ENCODE measurements around the gene CDYL. TPM values are rescaled to one million over a fixed set of nuclear protein-coding genes. Genes with fewer than 3 reads are reported as not detected.

CDYL gene
- total and polyA plus RNA-seq, 2 of the 4 experiments (the other 2 are of a cell fraction) = 14.2 to 92.1 TPM

- dilution Hi-C loops (cut with HindIII; ENCODE audit: low sequenced_read_pairs, unreplicated experiment) = no loop called here
- no peak overlapping the region for H4K8ac ChIP-seq (ENCODE audit: low read depth in 2 of 2, low read length in 2 of 2)
- in situ Hi-C loops (cut with MboI; ENCODE audit: low sequenced_read_pairs) = no loop called here
- no peak overlapping the region for H2AFZ ChIP-seq (replicated peaks; ENCODE audit: low read length, poor library complexity)
- ATAC-seq (ENCODE audit: low read depth) (no peak), DNase-seq (no peak)
- H4K20me1 ChIP-seq (ENCODE audit: insufficient read depth, low read length) = peaks cover 28% of the 10 kb centered on the region
- H4K91ac ChIP-seq (ENCODE audit: insufficient read depth, low read depth, low read length) = no peak overlapping the region
- ChIA-PET CTCF (no interaction called here), POLR2A (ENCODE audit: unreplicated experiment) (interaction anchor here (1.0 kb wide), 1 partner anchor 133 kb away, joined by 17 read pairs; no protein-coding TSS in a partner anchor)
- H3K79me1 ChIP-seq (ENCODE audit: low read depth in 1 of 2, low read length in 2 of 2) = peaks cover 8 to 56% of the 10 kb centered on the region in 2 experiments; a peak in 3 of 4 replicates
- no peak overlapping the region for H2BK120ac ChIP-seq (ENCODE audit: low read depth, low read length)
- H2BK20ac ChIP-seq (ENCODE audit: low read depth, low read length) = no peak overlapping the region
- H3K36me3 ChIP-seq (ENCODE audit: control insufficient read depth, insufficient read depth, low read length) = peaks cover 22% of the 10 kb centered on the region; the same call in 1 of the 2 replicates
- no peak overlapping the region for H3K9ac ChIP-seq (ENCODE audit: low read depth, low read length)
- H3K9me1 ChIP-seq (ENCODE audit: insufficient read depth, low read length) = peaks cover 13% of the 10 kb centered on the region
- H2AK5ac ChIP-seq (ENCODE audit: low read depth, low read length) = no peak overlapping the region
- BruUV-seq (replicated peaks) = no TSS peak
- H4K5ac ChIP-seq (ENCODE audit: low read depth, low read length) = no peak overlapping the region
- no peak overlapping the region for H3K4ac ChIP-seq (ENCODE audit: low read depth, low read length)
- no peak overlapping the region for H3K4me3 ChIP-seq (ENCODE audit: insufficient read depth, low read depth, low read length)
- no peak overlapping the region for H2BK15ac ChIP-seq (ENCODE audit: low read depth, low read length)
- WGBS, 2 experiments (ENCODE audit: extremely low coverage in 2 of 2, insufficient read length in 1 of 2) = 97% methylated on average over 12 of the region's 20 CpGs; no CpG with 5 or more reads in 1 of the 2 experiments
- no peak overlapping the region for H3K27ac ChIP-seq (ENCODE audit: insufficient read depth, low read length)
- no peak overlapping the region for H2AK9ac ChIP-seq (replicated peaks; ENCODE audit: low read depth, low read length, poor library complexity)
- H3K27me3 ChIP-seq (ENCODE audit: control insufficient read depth, insufficient read depth, low read length) = no peaks in the 10 kb centered on the region
- no peak overlapping the region for H3K4me2 ChIP-seq (ENCODE audit: low read depth, low read length)
- H2BK5ac ChIP-seq (ENCODE audit: low read depth, low read length, poor library complexity, severe bottlenecking) = no peak overlapping the region
- intact Hi-C loops (cut with micrococcal nuclease) = no loop called here
- no peak overlapping the region for H3K18ac ChIP-seq (ENCODE audit: low read depth, low read length)
- no peaks in the 10 kb centered on the region for H3K4me1 ChIP-seq (ENCODE audit: control insufficient read depth, insufficient read depth, low read length)
- H3K9me3 ChIP-seq (ENCODE audit: control insufficient read depth, insufficient read depth, low read length) = no peaks in the 10 kb centered on the region
- H3K56ac ChIP-seq (ENCODE audit: extremely low read depth, insufficient read depth, low read length) = no peak overlapping the region
- H3K23ac ChIP-seq (ENCODE audit: low read depth, low read length) = no peak overlapping the region
- no peak overlapping the region for H3K14ac ChIP-seq (replicated peaks; ENCODE audit: low read depth, low read length)
- TF ChIP-seq, protein P1, sequence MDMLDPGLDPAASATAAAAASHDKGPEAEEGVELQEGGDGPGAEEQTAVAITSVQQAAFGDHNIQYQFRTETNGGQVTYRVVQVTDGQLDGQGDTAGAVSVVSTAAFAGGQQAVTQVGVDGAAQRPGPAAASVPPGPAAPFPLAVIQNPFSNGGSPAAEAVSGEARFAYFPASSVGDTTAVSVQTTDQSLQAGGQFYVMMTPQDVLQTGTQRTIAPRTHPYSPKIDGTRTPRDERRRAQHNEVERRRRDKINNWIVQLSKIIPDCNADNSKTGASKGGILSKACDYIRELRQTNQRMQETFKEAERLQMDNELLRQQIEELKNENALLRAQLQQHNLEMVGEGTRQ (IDR thresholded peaks at IDR 0.05; ENCODE audit: low read depth, low read length) = no peak
- no peak for TF ChIP-seq RFX5 (IDR thresholded peaks at IDR 0.05; ENCODE audit: low read depth, low read length)
- TF ChIP-seq, protein P2, sequence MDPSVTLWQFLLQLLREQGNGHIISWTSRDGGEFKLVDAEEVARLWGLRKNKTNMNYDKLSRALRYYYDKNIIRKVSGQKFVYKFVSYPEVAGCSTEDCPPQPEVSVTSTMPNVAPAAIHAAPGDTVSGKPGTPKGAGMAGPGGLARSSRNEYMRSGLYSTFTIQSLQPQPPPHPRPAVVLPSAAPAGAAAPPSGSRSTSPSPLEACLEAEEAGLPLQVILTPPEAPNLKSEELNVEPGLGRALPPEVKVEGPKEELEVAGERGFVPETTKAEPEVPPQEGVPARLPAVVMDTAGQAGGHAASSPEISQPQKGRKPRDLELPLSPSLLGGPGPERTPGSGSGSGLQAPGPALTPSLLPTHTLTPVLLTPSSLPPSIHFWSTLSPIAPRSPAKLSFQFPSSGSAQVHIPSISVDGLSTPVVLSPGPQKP (IDR thresholded peaks at IDR 0.05; ENCODE audit: borderline replicate concordance, low read depth, low read length) = no peak
- no peak for TF ChIP-seq SMC3 (IDR thresholded peaks at IDR 0.05; ENCODE audit: low read depth, low read length)
- TF ChIP-seq RAD21 (IDR thresholded peaks at IDR 0.05; ENCODE audit: low read length) = no peak
- no peak for TF ChIP-seq BHLHE40 (IDR thresholded peaks at IDR 0.05; ENCODE audit: low read depth, low read length)
- TF ChIP-seq RCOR1 (IDR thresholded peaks at IDR 0.05; ENCODE audit: insufficient replicate concordance, low read length) = no peak
- no peak for TF ChIP-seq MXI1 (IDR thresholded peaks at IDR 0.05; ENCODE audit: borderline replicate concordance, low read depth, low read length)
- no peak for TF ChIP-seq CEBPB (IDR thresholded peaks at IDR 0.05; ENCODE audit: low read depth, low read length)
- no peak for TF ChIP-seq POLR2A (IDR thresholded peaks at IDR 0.05; ENCODE audit: low read depth, low read length)
- TF ChIP-seq, protein P3, sequence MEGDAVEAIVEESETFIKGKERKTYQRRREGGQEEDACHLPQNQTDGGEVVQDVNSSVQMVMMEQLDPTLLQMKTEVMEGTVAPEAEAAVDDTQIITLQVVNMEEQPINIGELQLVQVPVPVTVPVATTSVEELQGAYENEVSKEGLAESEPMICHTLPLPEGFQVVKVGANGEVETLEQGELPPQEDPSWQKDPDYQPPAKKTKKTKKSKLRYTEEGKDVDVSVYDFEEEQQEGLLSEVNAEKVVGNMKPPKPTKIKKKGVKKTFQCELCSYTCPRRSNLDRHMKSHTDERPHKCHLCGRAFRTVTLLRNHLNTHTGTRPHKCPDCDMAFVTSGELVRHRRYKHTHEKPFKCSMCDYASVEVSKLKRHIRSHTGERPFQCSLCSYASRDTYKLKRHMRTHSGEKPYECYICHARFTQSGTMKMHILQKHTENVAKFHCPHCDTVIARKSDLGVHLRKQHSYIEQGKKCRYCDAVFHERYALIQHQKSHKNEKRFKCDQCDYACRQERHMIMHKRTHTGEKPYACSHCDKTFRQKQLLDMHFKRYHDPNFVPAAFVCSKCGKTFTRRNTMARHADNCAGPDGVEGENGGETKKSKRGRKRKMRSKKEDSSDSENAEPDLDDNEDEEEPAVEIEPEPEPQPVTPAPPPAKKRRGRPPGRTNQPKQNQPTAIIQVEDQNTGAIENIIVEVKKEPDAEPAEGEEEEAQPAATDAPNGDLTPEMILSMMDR (conservative IDR thresholded peaks at IDR 0.05; ENCODE audit: low read depth, low read length) = no peak
- no peak for TF ChIP-seq NFE2L2 (IDR thresholded peaks at IDR 0.05; ENCODE audit: low read depth, low read length)
These were observed 116.7 kb downstream of the CDYL start for GRCh38 chr6:4892785-4893485.

All from IMR-90 (cell line).